Adrenal gland (tissue), 5 donors: ENCODE data around the gene CFAP221.

Experiments used
- CTCF ChIP-seq, 6 experiments: fragments of 450-650 bp in 4 of 6; fragments of 200-600 bp in 2 of 6; sonication (generic) in 1 of 6; IDR thresholded peaks; 1 replicate in 5 of 6; 2 replicates in 1 of 6; pipeline versions ENCODE4 v1.5.1 to v1.8.0; 2016 to 2021; ENCODE audit warnings: antibody characterized with exemption in 6 of 6, mild to moderate bottlenecking in 2 of 6, moderate library complexity in 1 of 6
- POLR2A ChIP-seq, 2 donors: fragments of 450-650 bp; IDR thresholded peaks; one replicate each; pipeline ENCODE4 v1.6.1; 2017; ENCODE audit warnings: antibody characterized with exemption in 2 of 2, mild to moderate bottlenecking in 2 of 2, moderate library complexity in 1 of 2
- donor health status: DM: no; HTN: no; CAD: no.

GRCh38 chr2:119523952-119524694 is 20.1 kb upstream of the CFAP221 start, which contains the start of gene SCTR:
- no peak for TF ChIP-seq POLR2A (IDR thresholded peaks at IDR 0.05)
- peak in 1 of 6 experiments; percentile 20 for TF ChIP-seq CTCF (IDR thresholded peaks at IDR 0.05)
